ENCODE data around the gene GXYLT2. TPM values are rescaled to one million over a fixed set of nuclear protein-coding genes. Genes with fewer than 3 reads are reported as not detected.

Gene GXYLT2
- total RNA-seq, 3 donors from 2014 or later = 5.6 to 15.4 (median 7.4) TPM

GRCh38 chr3:72977060-72977808, 89.4 kb downstream of the GXYLT2 start:
- intact Hi-C loops (cut with DNase I; ENCODE audit: low total_unique reads) = no loop called here
- Histone ChIP-seq H3K27ac (no peak overlapping the region), H3K4me3 (no peak overlapping the region), H3K36me3 (no peaks in the 10 kb centered on the region), H3K4me1 (no peaks in the 10 kb centered on the region), H3K9me3 (no peaks in the 10 kb centered on the region), H3K27me3 (no peaks in the 10 kb centered on the region)
- no peak for DNase-seq (ENCODE audit: low spot score in 2 of 2)
- TF ChIP-seq, protein P1, sequence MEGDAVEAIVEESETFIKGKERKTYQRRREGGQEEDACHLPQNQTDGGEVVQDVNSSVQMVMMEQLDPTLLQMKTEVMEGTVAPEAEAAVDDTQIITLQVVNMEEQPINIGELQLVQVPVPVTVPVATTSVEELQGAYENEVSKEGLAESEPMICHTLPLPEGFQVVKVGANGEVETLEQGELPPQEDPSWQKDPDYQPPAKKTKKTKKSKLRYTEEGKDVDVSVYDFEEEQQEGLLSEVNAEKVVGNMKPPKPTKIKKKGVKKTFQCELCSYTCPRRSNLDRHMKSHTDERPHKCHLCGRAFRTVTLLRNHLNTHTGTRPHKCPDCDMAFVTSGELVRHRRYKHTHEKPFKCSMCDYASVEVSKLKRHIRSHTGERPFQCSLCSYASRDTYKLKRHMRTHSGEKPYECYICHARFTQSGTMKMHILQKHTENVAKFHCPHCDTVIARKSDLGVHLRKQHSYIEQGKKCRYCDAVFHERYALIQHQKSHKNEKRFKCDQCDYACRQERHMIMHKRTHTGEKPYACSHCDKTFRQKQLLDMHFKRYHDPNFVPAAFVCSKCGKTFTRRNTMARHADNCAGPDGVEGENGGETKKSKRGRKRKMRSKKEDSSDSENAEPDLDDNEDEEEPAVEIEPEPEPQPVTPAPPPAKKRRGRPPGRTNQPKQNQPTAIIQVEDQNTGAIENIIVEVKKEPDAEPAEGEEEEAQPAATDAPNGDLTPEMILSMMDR (IDR thresholded peaks at IDR 0.05) = no peak
- TF ChIP-seq POLR2AphosphoS5 (IDR thresholded peaks at IDR 0.05) = no peak
- TF ChIP-seq POLR2A (IDR thresholded peaks at IDR 0.05) = no peak

- TF ChIP-seq, protein P1 (IDR thresholded peaks at IDR 0.05) = no peak
- TF ChIP-seq POLR2A (IDR thresholded peaks at IDR 0.05) (no peak), POLR2AphosphoS5 (IDR thresholded peaks at IDR 0.05) (no peak)
- Histone ChIP-seq H3K4me1 (no peaks in the 10 kb centered on the region), H3K4me3 (no peak overlapping the region), H3K27ac (no peak overlapping the region), H3K27me3 (no peaks in the 10 kb centered on the region), H3K36me3 (no peaks in the 10 kb centered on the region), H3K9me3 (peaks cover 0 to 7% of the 10 kb centered on the region in 2 donors)
- intact Hi-C loops (cut with DNase I; ENCODE audit: low total_unique reads) = no loop called here
- DNase-seq (ENCODE audit: low spot score in 2 of 2) = no peak
Observed at GRCh38 chr3:72982609-72983366, 94.9 kb downstream of the GXYLT2 start.

- intact Hi-C loops (cut with DNase I; ENCODE audit: low total_unique reads) = no loop called here
- no peak overlapping the region for H3K27ac ChIP-seq
- no peaks in the 10 kb centered on the region for H3K4me1 ChIP-seq
- H3K9me3 ChIP-seq = peaks cover 0 to 7% of the 10 kb centered on the region in 2 donors
- no peaks in the 10 kb centered on the region for H3K27me3 ChIP-seq
- no peak for DNase-seq (ENCODE audit: low spot score in 2 of 2)
- TF ChIP-seq, protein P1 (IDR thresholded peaks at IDR 0.05) = no peak
- TF ChIP-seq POLR2AphosphoS5 (IDR thresholded peaks at IDR 0.05) = no peak
- TF ChIP-seq POLR2A (IDR thresholded peaks at IDR 0.05) = no peak
- no peaks in the 10 kb centered on the region for H3K36me3 ChIP-seq
- H3K4me3 ChIP-seq = no peak overlapping the region
Observed at GRCh38 chr3:72985576-72985975, 97.7 kb downstream of the GXYLT2 start.

DNA sequence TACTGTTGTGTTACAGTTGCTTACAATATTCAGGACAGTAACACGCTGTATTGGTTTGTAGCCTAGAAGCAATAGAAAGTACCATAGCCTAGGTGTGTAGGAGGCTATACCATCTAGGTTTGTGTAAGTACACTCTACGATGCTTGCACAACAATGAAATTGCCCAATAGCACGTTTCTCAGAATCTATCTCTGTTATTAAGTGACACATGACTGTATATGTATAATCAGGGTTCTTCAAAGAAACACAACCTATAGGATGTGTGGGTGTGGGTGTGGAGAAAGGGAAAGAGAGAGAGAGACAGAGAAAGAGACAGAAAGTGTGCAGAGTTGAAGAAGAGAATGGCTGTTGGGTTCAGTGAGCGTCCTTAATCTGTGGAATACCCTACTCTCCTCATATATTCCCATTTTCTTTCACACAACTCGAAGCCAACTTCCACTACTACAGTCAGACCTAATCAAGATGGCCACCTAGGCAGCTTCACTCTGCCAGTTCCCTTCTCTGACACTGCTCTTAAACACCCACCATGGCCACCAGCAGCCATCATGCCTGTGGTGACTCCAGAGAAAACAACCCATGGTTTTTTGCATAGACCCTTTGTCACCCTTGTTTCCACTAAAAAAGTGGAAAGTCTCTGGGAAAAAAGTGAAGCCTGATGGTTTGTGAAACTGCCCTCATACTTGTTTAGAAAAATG, 103.0 kb downstream of the GXYLT2 start:
- Histone ChIP-seq H3K9me3 (peaks cover 0 to under 1% of the 10 kb centered on the region in 2 donors), H3K4me3 (no peak overlapping the region), H3K36me3 (no peaks in the 10 kb centered on the region), H3K4me1 (no peaks in the 10 kb centered on the region), H3K27ac (no peak overlapping the region), H3K27me3 (no peaks in the 10 kb centered on the region)
- intact Hi-C loops (cut with DNase I; ENCODE audit: low total_unique reads) = no loop called here
- TF ChIP-seq POLR2AphosphoS5 (IDR thresholded peaks at IDR 0.05) (no peak), POLR2A (IDR thresholded peaks at IDR 0.05) (no peak)
- TF ChIP-seq, protein P1 (IDR thresholded peaks at IDR 0.05) = no peak
- no peak for DNase-seq (ENCODE audit: low spot score in 2 of 2)
